ENCODE results near the gene FCHSD2. TPM values are rescaled to one million over a fixed set of nuclear protein-coding genes. Genes with fewer than 3 reads are reported as not detected.

FCHSD2 gene
- total and polyA plus RNA-seq, 7 donors: 5.7 to 18.5 (median 9.7) TPM

- no peak overlapping the region for H3K4me3 ChIP-seq
- H3K27me3 ChIP-seq (ENCODE audit: insufficient read depth in 3 of 3, low read length in 2 of 3): no peaks in the 10 kb centered on the region
- no peaks in the 10 kb centered on the region for H3K9me3 ChIP-seq
- intact Hi-C loops (cut with DNase I): no loop called here
- DNase-seq (no peak), ATAC-seq (no peak)
- H3K27ac ChIP-seq: no peak overlapping the region
- no peak for TF ChIP-seq CTCF (IDR thresholded peaks at IDR 0.05)
- WGBS, 3 donors: 79 to 88% (median 82%) methylated on average over 4 of the region's 4 CpGs
- H3K4me1 ChIP-seq: no peaks in the 10 kb centered on the region
- no peaks in the 10 kb centered on the region for H3K36me3 ChIP-seq (ENCODE audit: insufficient read depth in 1 of 2, low read depth in 1 of 2)
These were observed 83.0 kb downstream of the FCHSD2 start for GRCh38 chr11:73058989-73059674.

- intact Hi-C loops (cut with DNase I): no loop called here
- Histone ChIP-seq H3K4me3 (no peak overlapping the region), H3K9me3 (no peaks in the 10 kb centered on the region), H3K36me3 (ENCODE audit: insufficient read depth in 1 of 2, low read depth in 1 of 2) (no peaks in the 10 kb centered on the region), H3K27me3 (ENCODE audit: insufficient read depth in 3 of 3, low read length in 2 of 3) (no peaks in the 10 kb centered on the region), H3K4me1 (no peaks in the 10 kb centered on the region), H3K27ac (no peak overlapping the region)
- ATAC-seq (no peak), DNase-seq (no peak)
- WGBS, 3 donors: 89 to 95% (median 93%) methylated on average over 3 of the region's 3 CpGs
- TF ChIP-seq CTCF (IDR thresholded peaks at IDR 0.05): no peak
These were observed 86.3 kb downstream of the FCHSD2 start for GRCh38 chr11:73055655-73056354.

GRCh38 chr11:73055002-73055401, 87.1 kb downstream of the FCHSD2 start:
- intact Hi-C loops (cut with DNase I): no loop called here
- Histone ChIP-seq H3K9me3 (no peaks in the 10 kb centered on the region), H3K4me3 (no peak overlapping the region), H3K36me3 (ENCODE audit: insufficient read depth in 1 of 2, low read depth in 1 of 2) (no peaks in the 10 kb centered on the region), H3K27me3 (ENCODE audit: insufficient read depth in 3 of 3, low read length in 2 of 3) (no peaks in the 10 kb centered on the region), H3K27ac (no peak overlapping the region), H3K4me1 (no peaks in the 10 kb centered on the region)
- no peak for TF ChIP-seq CTCF (IDR thresholded peaks at IDR 0.05)
- ATAC-seq (no peak), DNase-seq (no peak)
- WGBS, 3 donors: 86 to 89% (median 88%) methylated on average over 5 of the region's 5 CpGs

- DNase-seq (no peak), ATAC-seq (no peak)
- TF ChIP-seq CTCF (IDR thresholded peaks at IDR 0.05): no peak
- no peak overlapping the region for H3K4me3 ChIP-seq
- no peaks in the 10 kb centered on the region for H3K9me3 ChIP-seq
- 81 to 84% (median 82%) methylated on average over 1 of the region's 1 CpG for WGBS, 3 donors
- intact Hi-C loops (cut with DNase I): no loop called here
- no peaks in the 10 kb centered on the region for H3K27me3 ChIP-seq (ENCODE audit: insufficient read depth in 3 of 3, low read length in 2 of 3)
- H3K36me3 ChIP-seq (ENCODE audit: insufficient read depth in 1 of 2, low read depth in 1 of 2): no peaks in the 10 kb centered on the region
- no peak overlapping the region for H3K27ac ChIP-seq
- no peaks in the 10 kb centered on the region for H3K4me1 ChIP-seq
These were observed 88.2 kb downstream of the FCHSD2 start for GRCh38 chr11:73053964-73054363.
